ENCODE results near the gene SPATA31D4. TPM values are rescaled to one million over a fixed set of nuclear protein-coding genes. Genes with fewer than 3 reads are reported as not detected.
"Not testable (repeated sequence)": the region's sequence is repeated elsewhere in the genome, so short reads cannot be mapped to it uniquely, and the experiment has no call there.

SPATA31D4 gene
- total and polyA plus RNA-seq, 9 donors = not detected

GRCh38 chr9:81915801-81916505, 12.3 kb upstream of the SPATA31D4 start:
- no peaks in the 10 kb centered on the region for H3K27me3 ChIP-seq
- 69 to 75% (median 70%) methylated on average over 5 of the region's 5 CpGs for WGBS, 3 donors
- no peak overlapping the region for H3K4me3 ChIP-seq
- no peaks in the 10 kb centered on the region for H3K9me3 ChIP-seq
- TF ChIP-seq, protein P1, sequence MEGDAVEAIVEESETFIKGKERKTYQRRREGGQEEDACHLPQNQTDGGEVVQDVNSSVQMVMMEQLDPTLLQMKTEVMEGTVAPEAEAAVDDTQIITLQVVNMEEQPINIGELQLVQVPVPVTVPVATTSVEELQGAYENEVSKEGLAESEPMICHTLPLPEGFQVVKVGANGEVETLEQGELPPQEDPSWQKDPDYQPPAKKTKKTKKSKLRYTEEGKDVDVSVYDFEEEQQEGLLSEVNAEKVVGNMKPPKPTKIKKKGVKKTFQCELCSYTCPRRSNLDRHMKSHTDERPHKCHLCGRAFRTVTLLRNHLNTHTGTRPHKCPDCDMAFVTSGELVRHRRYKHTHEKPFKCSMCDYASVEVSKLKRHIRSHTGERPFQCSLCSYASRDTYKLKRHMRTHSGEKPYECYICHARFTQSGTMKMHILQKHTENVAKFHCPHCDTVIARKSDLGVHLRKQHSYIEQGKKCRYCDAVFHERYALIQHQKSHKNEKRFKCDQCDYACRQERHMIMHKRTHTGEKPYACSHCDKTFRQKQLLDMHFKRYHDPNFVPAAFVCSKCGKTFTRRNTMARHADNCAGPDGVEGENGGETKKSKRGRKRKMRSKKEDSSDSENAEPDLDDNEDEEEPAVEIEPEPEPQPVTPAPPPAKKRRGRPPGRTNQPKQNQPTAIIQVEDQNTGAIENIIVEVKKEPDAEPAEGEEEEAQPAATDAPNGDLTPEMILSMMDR (IDR thresholded peaks at IDR 0.05) = no peak
- no peak for TF ChIP-seq POLR2A (IDR thresholded peaks at IDR 0.05)
- no peak for TF ChIP-seq EP300 (IDR thresholded peaks at IDR 0.05)
- intact Hi-C loops (cut with DNase I) = no loop called here
- H3K36me3 ChIP-seq = no peaks in the 10 kb centered on the region
- no peak for DNase-seq
- H3K4me1 ChIP-seq (ENCODE audit: insufficient read depth) = no peaks in the 10 kb centered on the region
- no peak overlapping the region for H3K27ac ChIP-seq

GRCh38 chr9:81918507-81918906, 9.7 kb upstream of the SPATA31D4 start:
- H3K9me3 ChIP-seq; H3K36me3 ChIP-seq; H3K4me3 ChIP-seq; DNase-seq; H3K27me3 ChIP-seq; intact Hi-C loops (cut with DNase I); H3K27ac ChIP-seq; H3K4me1 ChIP-seq (ENCODE audit: insufficient read depth): not testable (repeated sequence)
- 86 to 89% (median 87%) methylated on average over 1 to 2 of the region's 3 CpGs for WGBS, 3 donors

DNA sequence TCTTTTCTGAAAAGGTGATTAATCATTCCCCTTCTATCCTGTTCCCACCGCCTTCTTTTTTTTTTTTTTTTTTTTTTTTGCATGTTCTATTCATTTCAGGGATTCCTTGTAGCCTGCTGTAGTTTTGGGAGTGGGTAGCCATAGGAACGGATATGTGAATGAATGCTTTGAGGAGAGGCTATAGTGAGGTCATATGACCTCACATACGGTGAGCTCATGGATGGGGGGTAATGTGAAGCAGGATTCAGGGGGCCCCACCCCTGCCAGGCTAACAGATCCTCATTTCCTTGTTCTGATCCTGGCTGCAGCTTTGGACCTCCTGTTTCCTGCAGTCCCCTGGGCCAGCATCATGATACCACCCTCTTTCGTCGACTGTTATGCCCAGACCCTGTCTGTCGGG, 1.9 kb downstream of the SPATA31D4 start:
- intact Hi-C loops (cut with DNase I); DNase-seq; H3K4me1 ChIP-seq (ENCODE audit: insufficient read depth); H3K27ac ChIP-seq; H3K27me3 ChIP-seq; H3K36me3 ChIP-seq; H3K4me3 ChIP-seq; H3K9me3 ChIP-seq: not testable (repeated sequence)
- WGBS, 3 donors = no CpG with 5 or more reads among the region's 6 CpGs

- WGBS, 3 donors = no CpG with 5 or more reads among the region's 3 CpGs
- H3K36me3 ChIP-seq; H3K4me3 ChIP-seq; H3K27me3 ChIP-seq; H3K4me1 ChIP-seq (ENCODE audit: insufficient read depth); H3K9me3 ChIP-seq; DNase-seq; H3K27ac ChIP-seq; intact Hi-C loops (cut with DNase I): not testable (repeated sequence)
Observed at GRCh38 chr9:81933547-81933946, 5.3 kb downstream of the SPATA31D4 start.

DNA sequence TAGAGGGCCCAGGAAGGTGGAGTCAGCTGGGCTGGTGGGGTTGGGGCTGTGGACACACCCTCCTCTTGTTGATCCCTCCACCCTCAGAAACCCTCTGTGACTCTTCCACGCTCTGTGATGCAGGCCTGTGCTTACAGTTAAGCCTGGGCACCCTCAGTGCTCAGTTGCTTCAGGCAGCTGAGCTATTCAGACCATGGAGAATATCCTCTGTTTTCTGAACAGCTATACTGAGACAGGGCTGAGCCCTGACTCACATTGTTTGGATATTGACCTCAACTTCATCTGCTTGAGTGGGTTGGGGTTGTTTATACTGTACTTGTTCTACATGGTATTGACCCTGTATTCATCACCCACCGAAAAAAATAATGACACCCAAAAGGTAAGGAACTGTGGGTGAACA, 15.2 kb downstream of the SPATA31D4 start, which contains the start of gene SPATA31D3:
Gene SPATA31D3 (plus strand): TSS at position 108 of the 400 bp plus-strand sequence. CDS start 86 bp downstream, at position 194.
- H3K9me3 ChIP-seq; H3K27me3 ChIP-seq; H3K4me1 ChIP-seq (ENCODE audit: insufficient read depth); H3K27ac ChIP-seq; H3K36me3 ChIP-seq; intact Hi-C loops (cut with DNase I); DNase-seq; H3K4me3 ChIP-seq: not testable (repeated sequence)
- no CpG with 5 or more reads among the region's 2 CpGs for WGBS, 3 donors

DNA sequence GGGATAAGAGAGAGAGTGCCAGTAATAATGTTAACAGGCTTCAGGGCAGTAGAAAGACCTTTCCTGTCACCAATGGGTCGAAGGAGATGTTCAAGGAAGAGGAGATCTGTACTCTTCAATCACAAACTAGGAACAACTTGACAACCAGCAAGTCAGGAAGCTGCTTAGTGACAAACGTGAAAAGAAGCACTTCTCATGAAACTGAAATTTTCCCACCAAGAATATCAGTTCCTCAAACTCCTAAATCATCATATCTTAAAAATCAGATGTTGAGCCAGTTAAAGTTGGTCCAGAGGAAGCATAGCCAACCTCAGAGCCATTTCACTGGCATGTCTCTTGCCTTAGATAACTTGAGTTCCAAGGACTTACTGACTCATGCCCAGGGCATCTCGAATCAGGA, 20.4 kb downstream of the SPATA31D4 start:
- H3K4me3 ChIP-seq; H3K9me3 ChIP-seq; H3K27ac ChIP-seq; H3K27me3 ChIP-seq; H3K4me1 ChIP-seq (ENCODE audit: insufficient read depth); H3K36me3 ChIP-seq; DNase-seq; intact Hi-C loops (cut with DNase I): not testable (repeated sequence)
- WGBS, 3 donors = 80 to 100% methylated on average over 1 of the region's 3 CpGs; no CpG with 5 or more reads in 1 of the 3 donors

GRCh38 chr9:81953096-81953495, 24.9 kb downstream of the SPATA31D4 start:
- Histone ChIP-seq H3K27me3 (no peaks in the 10 kb centered on the region), H3K4me3 (no peak overlapping the region), H3K36me3 (no peaks in the 10 kb centered on the region), H3K9me3 (no peaks in the 10 kb centered on the region), H3K27ac (no peak overlapping the region), H3K4me1 (ENCODE audit: insufficient read depth) (no peaks in the 10 kb centered on the region)
- DNase-seq = no peak
- intact Hi-C loops (cut with DNase I) = no loop called here
- no peak for TF ChIP-seq POLR2A (IDR thresholded peaks at IDR 0.05)
- no peak for TF ChIP-seq EP300 (IDR thresholded peaks at IDR 0.05)
- TF ChIP-seq, protein P1 (IDR thresholded peaks at IDR 0.05) = no peak
- 83 to 98% (median 94%) methylated on average over 1 of the region's 1 CpG for WGBS, 3 donors

Data from ovary (tissue), 9 donors.